Activated CD8-positive, alpha-beta memory T cell treated with anti-CD3 and anti-CD28 coated beads for 1 hour (primary cell): ENCODE measurements around the gene TIGIT.

Experiments
- DNase-seq, 2 donors: peaks; one replicate each; pipeline ENCODE4 v3.0.0-alpha.2; 2020; ENCODE audit warnings: low read depth in 1 of 2; ENCODE audit errors: extremely low read depth in 1 of 2

TIGIT gene

GRCh38 chr3:114350690-114351089, 56.9 kb downstream of the TIGIT start:
- no peak for DNase-seq

- DNase-seq = no peak
Observed at GRCh38 chr3:114351123-114351821, 57.4 kb downstream of the TIGIT start.

GRCh38 chr3:114351822-114352145, 58.0 kb downstream of the TIGIT start:
- no peak for DNase-seq

GRCh38 chr3:114355653-114356052, 61.8 kb downstream of the TIGIT start:
- DNase-seq = no peak

GRCh38 chr3:114356066-114356465, 62.2 kb downstream of the TIGIT start:
- DNase-seq = no peak

GRCh38 chr3:114356525-114356924, 62.7 kb downstream of the TIGIT start:
- no peak for DNase-seq
